OCI-LY7 (cell line): ENCODE data around the gene MAEA. TPM values are rescaled to one million over a fixed set of nuclear protein-coding genes. Genes with fewer than 3 reads are reported as not detected.

Source experiments
- BruUV-seq: library from RNA; stranded (reverse); fragments of 400-500 nt; replicated peaks from 2 replicates; lab custom pipeline; 2021; lab: Mats Ljungman, UMichigan
- CTCF ChIA-PET: fragments of 300-600 bp; sonication (Branson Sonifier 250); formaldehyde crosslinking; loops from one replicate; lab custom pipeline; 2022; ENCODE audit warnings: antibody characterized with exemption; ENCODE audit not compliant: unreplicated experiment; lab: Charles Lee
- POLR2A ChIA-PET: fragments of 300-600 bp; sonication (Branson Sonifier 250); formaldehyde crosslinking; loops from one replicate; lab custom pipeline; 2022; ENCODE audit warnings: antibody characterized with exemption; lab: Charles Lee
- DNase-seq: peaks from one replicate; pipeline ENCODE4 v3.0.0-alpha.2; 2015; ENCODE audit warnings: low spot score
- H2AFZ ChIP-seq: fragments of 200-600 bp; sonication (generic), shearing (Covaris generic); 2 replicates; pipeline ENCODE4 v1.6.1; 2014; ENCODE audit warnings: mild to moderate bottlenecking, antibody characterized with exemption, low read length, moderate library complexity
- H3K27ac ChIP-seq: fragments of 200-600 bp; sonication (generic); 2 replicates; pipeline ENCODE4 v1.5.1; 2014; ENCODE audit warnings: mixed run types, low read depth, mild to moderate bottlenecking, moderate library complexity, low read length, inconsistent platforms; ENCODE audit not compliant: poor library complexity, severe bottlenecking
- H3K36me3 ChIP-seq: fragments of 200-600 bp; sonication (generic); 2 replicates; pipeline ENCODE4 v1.6.1; 2014; ENCODE audit warnings: mild to moderate bottlenecking, antibody characterized with exemption, low read length, moderate library complexity, mixed read lengths; ENCODE audit not compliant: insufficient read depth
- H3K4me1 ChIP-seq: fragments of 200-600 bp; sonication (generic); 2 replicates; pipeline ENCODE4 v1.5.1; 2014; ENCODE audit warnings: mild to moderate bottlenecking, low read length; ENCODE audit not compliant: insufficient read depth, poor library complexity, severe bottlenecking
- H3K4me2 ChIP-seq: fragments of 200-600 bp; sonication (generic); 2 replicates; pipeline ENCODE4 v1.6.1; 2014; ENCODE audit warnings: mild to moderate bottlenecking, low read length
- H3K4me3 ChIP-seq: fragments of 200-600 bp; sonication (generic); 2 replicates; pipeline ENCODE4 v1.5.1; 2014; ENCODE audit warnings: mild to moderate bottlenecking, low read depth, low read length; ENCODE audit not compliant: poor library complexity, severe bottlenecking
- H3K79me2 ChIP-seq: fragments of 200-600 bp; sonication (generic); 2 replicates; pipeline ENCODE4 v1.6.1; 2016; ENCODE audit warnings: low read depth, mild to moderate bottlenecking, low read length, moderate library complexity, mixed read lengths; ENCODE audit not compliant: insufficient read depth
- H3K9me2 ChIP-seq: fragments of 200-600 bp; sonication (generic); 2 replicates; pipeline ENCODE4 v1.6.1; 2016; ENCODE audit warnings: mild to moderate bottlenecking, low read length, mixed read lengths; ENCODE audit not compliant: insufficient read depth
- H3K9me3 ChIP-seq: fragments of 200-600 bp; sonication (generic); 2 replicates; pipeline ENCODE4 v1.6.1; 2014; ENCODE audit warnings: mild to moderate bottlenecking, mixed run types, low read length, mixed read lengths
- H4K20me1 ChIP-seq: fragments of 200-600 bp; sonication (generic); 2 replicates; pipeline ENCODE4 v1.6.1; 2014; ENCODE audit warnings: mild to moderate bottlenecking, antibody characterized with exemption, low read length, moderate library complexity, mixed read lengths; ENCODE audit not compliant: insufficient read depth
- CTCF ChIP-seq: fragments of 200-600 bp; sonication (generic); conservative IDR thresholded peaks from 2 replicates; pipeline ENCODE4 v1.5.1; 2014; ENCODE audit warnings: mild to moderate bottlenecking, antibody characterized with exemption, low read length, moderate library complexity, mixed read lengths
- EZH2phosphoT487 ChIP-seq: fragments of 200-600 bp; sonication (generic); IDR thresholded peaks from 2 replicates; pipeline ENCODE4 v1.6.1; 2018; ENCODE audit warnings: low read depth, borderline replicate concordance, mild to moderate bottlenecking, mixed run types, antibody characterized with exemption, low read length, moderate library complexity, mixed read lengths
- intact Hi-C: fragments of 100-400 bp; cut with micrococcal nuclease; formaldehyde crosslinking; loops from one replicate; pipeline ENCODE4 v1.10.0; 2022; ENCODE audit not compliant: unreplicated experiment
- total RNA-seq, 2 experiments: library from RNA; depleted of rRNA in 1 of 2; stranded (reverse); fragments of >200 nt in 1 of 2; shearing (Covaris generic) in 1 of 2; gene quantifications; 2 replicates each; pipeline ENCODE4 v1.2.3, GENCODE V29; 2014 to 2022

The MAEA gene
- total RNA-seq, 2 experiments from 2014 or later: 53.2 to 59.3 TPM

DNA sequence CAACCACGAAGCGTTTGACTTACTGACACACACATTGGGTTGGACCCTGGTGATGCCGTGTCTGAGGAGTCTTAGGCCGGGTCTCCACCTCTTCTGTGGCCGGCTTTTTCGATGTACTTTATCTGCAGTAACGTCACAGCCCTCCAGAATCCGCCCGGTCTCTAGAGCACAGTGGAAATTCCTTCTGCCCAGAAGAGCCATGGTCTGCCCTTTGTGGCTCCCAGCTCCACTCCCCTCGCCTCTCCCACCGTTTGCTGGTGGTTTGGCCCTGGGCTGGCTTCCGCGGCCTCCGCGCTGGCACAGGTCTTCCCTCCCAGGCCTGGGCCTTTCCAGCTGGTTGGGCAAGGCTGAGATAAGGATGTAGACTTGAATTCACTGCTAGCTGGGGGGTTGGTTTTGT, 4.3 kb downstream of the MAEA start:
- H3K36me3 ChIP-seq: peaks cover 26% of the 10 kb centered on the region
- H4K20me1 ChIP-seq: peaks cover 10% of the 10 kb centered on the region; the same call in 1 of the 2 replicates
- H3K4me2 ChIP-seq: peak overlapping the region; percentile 26
- H3K4me1 ChIP-seq: peaks cover 33% of the 10 kb centered on the region
- TF ChIP-seq CTCF: no peak
- TF ChIP-seq EZH2phosphoT487: no peak
- H3K27ac ChIP-seq: peak overlapping the region; percentile 15
- ChIA-PET CTCF (no interaction called here), POLR2A (no interaction called here)
- H3K4me3 ChIP-seq: no peak overlapping the region
- no peak for DNase-seq
- no peaks in the 10 kb centered on the region for H3K9me2 ChIP-seq
- no peaks in the 10 kb centered on the region for H3K9me3 ChIP-seq
- peaks cover 54% of the 10 kb centered on the region for H3K79me2 ChIP-seq
- intact Hi-C loops: no loop called here
- no TSS peak for BruUV-seq
- no peak overlapping the region for H2AFZ ChIP-seq

GRCh38 chr4:1294424-1294823, 4.7 kb downstream of the MAEA start:
- no peak overlapping the region for H3K4me2 ChIP-seq
- intact Hi-C loops: no loop called here
- no peak overlapping the region for H3K27ac ChIP-seq
- H3K9me3 ChIP-seq: no peaks in the 10 kb centered on the region
- CTCF ChIA-PET: no interaction called here
- H2AFZ ChIP-seq: no peak overlapping the region
- POLR2A ChIA-PET: no interaction called here
- peaks cover 31% of the 10 kb centered on the region for H3K36me3 ChIP-seq
- H3K4me1 ChIP-seq: peaks cover 31% of the 10 kb centered on the region
- no peak for DNase-seq
- H3K79me2 ChIP-seq: peaks cover 58% of the 10 kb centered on the region
- no peak for TF ChIP-seq EZH2phosphoT487
- TF ChIP-seq CTCF: no peak
- peaks cover 10% of the 10 kb centered on the region; the same call in 1 of the 2 replicates for H4K20me1 ChIP-seq
- no peak overlapping the region for H3K4me3 ChIP-seq
- no peaks in the 10 kb centered on the region for H3K9me2 ChIP-seq
- no TSS peak for BruUV-seq

DNA sequence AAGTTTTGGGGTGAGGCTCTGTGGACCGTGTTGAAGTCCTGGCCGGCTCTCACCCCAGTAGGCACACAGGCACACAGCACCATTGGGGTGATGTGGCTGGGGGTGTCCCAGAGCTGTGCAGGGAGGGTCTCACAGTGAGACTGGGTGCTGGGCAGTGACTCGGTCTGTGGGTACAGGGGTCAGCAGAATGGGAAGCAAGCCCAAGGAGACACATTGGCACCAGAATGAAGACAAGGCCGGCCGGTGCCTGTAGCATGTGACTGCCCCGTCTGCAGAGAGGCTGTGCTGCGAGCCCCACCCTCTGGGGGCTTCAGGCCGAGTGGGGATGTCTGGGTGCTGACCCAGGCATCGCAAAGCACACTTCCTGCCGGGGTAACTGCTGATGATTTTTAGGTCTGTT, 5.2 kb downstream of the MAEA start:
- intact Hi-C loops: no loop called here
- Histone ChIP-seq H3K9me2 (no peaks in the 10 kb centered on the region), H2AFZ (no peak overlapping the region), H3K27ac (no peak overlapping the region), H3K36me3 (peaks cover 36% of the 10 kb centered on the region), H3K4me1 (peaks cover 31% of the 10 kb centered on the region), H3K79me2 (peaks cover 62% of the 10 kb centered on the region), H3K4me2 (no peak overlapping the region), H3K4me3 (no peak overlapping the region), H4K20me1 (peaks cover 10% of the 10 kb centered on the region; the same call in 1 of the 2 replicates), H3K9me3 (no peaks in the 10 kb centered on the region)
- BruUV-seq: no TSS peak
- ChIA-PET POLR2A (no interaction called here), CTCF (no interaction called here)
- no peak for TF ChIP-seq EZH2phosphoT487
- no peak for TF ChIP-seq CTCF
- DNase-seq: no peak
